Measurements from ENCODE around the gene HYAL3. TPM values are rescaled to one million over a fixed set of nuclear protein-coding genes. Genes with fewer than 3 reads are reported as not detected.

Gene HYAL3
- total RNA-seq, 1 donor from 2014 or later: 6.9 TPM

- Histone ChIP-seq H3K4me1 (ENCODE audit: insufficient read depth, low read length) (no peaks in the 10 kb centered on the region), H2AFZ (ENCODE audit: low read depth, low read length) (no peak within 1 kb of the TSS), H3K79me2 (ENCODE audit: insufficient read depth, low read length) (no peaks in the 10 kb centered on the region), H3K4me3 (ENCODE audit: insufficient read depth, low read depth, low read length) (no peak within 1 kb of the TSS), H3K4me2 (ENCODE audit: low read length) (no peak within 1 kb of the TSS), H3K36me3 (ENCODE audit: insufficient read depth, low read length) (no peaks in the 10 kb centered on the region), H3K27ac (ENCODE audit: low read depth, low read length) (no peak within 1 kb of the TSS), H3K9ac (ENCODE audit: low read length) (no peak within 1 kb of the TSS), H4K20me1 (ENCODE audit: insufficient read depth, low read length) (peaks cover 3% of the 10 kb centered on the region), H3K9me3 (ENCODE audit: insufficient read depth, low read depth, low read length) (no peaks in the 10 kb centered on the region), H3K27me3 (ENCODE audit: insufficient read depth, low read length) (peaks cover 19% of the 10 kb centered on the region)
- H3K27ac Mint-ChIP-seq (ENCODE audit: unreplicated experiment): no peak within 1 kb of the TSS
- peaks cover 6% of the 10 kb centered on the region for H3K36me3 Mint-ChIP-seq (ENCODE audit: low read depth, unreplicated experiment)
- no peaks in the 10 kb centered on the region for H3K9me3 Mint-ChIP-seq (ENCODE audit: unreplicated experiment)
- peaks cover 19% of the 10 kb centered on the region for H3K27me3 Mint-ChIP-seq (ENCODE audit: low read depth, unreplicated experiment)
- H3K4me3 Mint-ChIP-seq (ENCODE audit: unreplicated experiment): no peak within 1 kb of the TSS
- FAIRE-seq (no peak), DNase-seq (ENCODE audit: low read depth) (no peak)
- H3K4me1 Mint-ChIP-seq (ENCODE audit: low read depth, unreplicated experiment): peaks cover 2% of the 10 kb centered on the region
- TF ChIP-seq EZH2 (IDR thresholded peaks at IDR 0.05; ENCODE audit: insufficient read depth, low read length) (no peak), CTCF (IDR thresholded peaks at IDR 0.05; ENCODE audit: insufficient read depth, low read depth, low read length) (no peak)
Measured at GRCh38 chr3:50278880-50279224, 20.4 kb downstream of the HYAL3 start, which contains the start of gene LSMEM2. Gene LSMEM2, plus strand, starts transcription at chr3:50279087. Its CDS starts 27 bp downstream, at chr3:50279114.

GRCh38 chr3:50278123-50278879, 20.9 kb downstream of the HYAL3 start:
- Histone ChIP-seq H3K27me3 (ENCODE audit: insufficient read depth, low read length) (peaks cover 25% of the 10 kb centered on the region), H3K4me1 (ENCODE audit: insufficient read depth, low read length) (no peaks in the 10 kb centered on the region), H2AFZ (ENCODE audit: low read depth, low read length) (no peak overlapping the region), H3K9ac (ENCODE audit: low read length) (no peak overlapping the region), H3K27ac (ENCODE audit: low read depth, low read length) (no peak overlapping the region), H3K4me3 (ENCODE audit: insufficient read depth, low read depth, low read length) (no peak overlapping the region), H3K36me3 (ENCODE audit: insufficient read depth, low read length) (no peaks in the 10 kb centered on the region), H4K20me1 (ENCODE audit: insufficient read depth, low read length) (peaks cover 3% of the 10 kb centered on the region), H3K4me2 (ENCODE audit: low read length) (no peak overlapping the region), H3K79me2 (ENCODE audit: insufficient read depth, low read length) (no peaks in the 10 kb centered on the region), H3K9me3 (ENCODE audit: insufficient read depth, low read depth, low read length) (no peaks in the 10 kb centered on the region)
- TF ChIP-seq CTCF (IDR thresholded peaks at IDR 0.05; ENCODE audit: insufficient read depth, low read depth, low read length) (no peak), EZH2 (IDR thresholded peaks at IDR 0.05; ENCODE audit: insufficient read depth, low read length) (no peak)
- Mint-ChIP-seq H3K9me3 (ENCODE audit: unreplicated experiment) (no peaks in the 10 kb centered on the region), H3K4me3 (ENCODE audit: unreplicated experiment) (no peak overlapping the region), H3K27me3 (ENCODE audit: low read depth, unreplicated experiment) (peaks cover 19% of the 10 kb centered on the region), H3K4me1 (ENCODE audit: low read depth, unreplicated experiment) (peaks cover 2% of the 10 kb centered on the region), H3K36me3 (ENCODE audit: low read depth, unreplicated experiment) (peaks cover 6% of the 10 kb centered on the region), H3K27ac (ENCODE audit: unreplicated experiment) (no peak overlapping the region)
- no peak for FAIRE-seq
- no peak for DNase-seq (ENCODE audit: low read depth)

- Mint-ChIP-seq H3K27me3 (ENCODE audit: low read depth, unreplicated experiment) (peaks cover 22% of the 10 kb centered on the region), H3K27ac (ENCODE audit: unreplicated experiment) (no peak overlapping the region), H3K4me3 (ENCODE audit: unreplicated experiment) (no peak overlapping the region), H3K36me3 (ENCODE audit: low read depth, unreplicated experiment) (peaks cover 8% of the 10 kb centered on the region), H3K9me3 (ENCODE audit: unreplicated experiment) (no peaks in the 10 kb centered on the region), H3K4me1 (ENCODE audit: low read depth, unreplicated experiment) (peaks cover 5% of the 10 kb centered on the region)
- Histone ChIP-seq H2AFZ (ENCODE audit: low read depth, low read length) (no peak overlapping the region), H3K4me3 (ENCODE audit: insufficient read depth, low read depth, low read length) (no peak overlapping the region), H3K9me3 (ENCODE audit: insufficient read depth, low read depth, low read length) (no peaks in the 10 kb centered on the region), H3K79me2 (ENCODE audit: insufficient read depth, low read length) (no peaks in the 10 kb centered on the region), H3K27ac (ENCODE audit: low read depth, low read length) (no peak overlapping the region), H3K27me3 (ENCODE audit: insufficient read depth, low read length) (peaks cover 27% of the 10 kb centered on the region), H3K9ac (ENCODE audit: low read length) (no peak overlapping the region), H4K20me1 (ENCODE audit: insufficient read depth, low read length) (peaks cover 3% of the 10 kb centered on the region), H3K4me1 (ENCODE audit: insufficient read depth, low read length) (no peaks in the 10 kb centered on the region), H3K4me2 (ENCODE audit: low read length) (no peak overlapping the region), H3K36me3 (ENCODE audit: insufficient read depth, low read length) (no peaks in the 10 kb centered on the region)
- no peak for TF ChIP-seq CTCF (IDR thresholded peaks at IDR 0.05; ENCODE audit: insufficient read depth, low read depth, low read length)
- no peak for TF ChIP-seq EZH2 (IDR thresholded peaks at IDR 0.05; ENCODE audit: insufficient read depth, low read length)
- FAIRE-seq: no peak
- no peak for DNase-seq (ENCODE audit: low read depth)
Measured at GRCh38 chr3:50276762-50277101, 22.5 kb downstream of the HYAL3 start.

Data from astrocyte (in vitro differentiated cells and primary cell).